ENCODE measurements around the gene NEK6. TPM values are rescaled to one million over a fixed set of nuclear protein-coding genes. Genes with fewer than 3 reads are reported as not detected.

NEK6 gene
- total and polyA plus RNA-seq, 10 of the 15 experiments (the other 5 are each of a cell fraction or from before 2014, with no cell fraction given) = 31.3 to 161 (median 89.2) TPM

GRCh38 chr9:124368692-124369091, 110.9 kb downstream of the NEK6 start:
- no peaks in the 10 kb centered on the region for H3K9me3 ChIP-seq (replicated peaks; ENCODE audit: control insufficient read depth, insufficient read depth, low read length)
- H4K20me1 ChIP-seq (ENCODE audit: control insufficient read depth, insufficient read depth) = no peaks in the 10 kb centered on the region; the same call in 1 of the 2 replicates
- RAD21 ChIA-PET (ENCODE audit: unreplicated experiment) = no interaction called here
- no peak overlapping the region for H2AFZ ChIP-seq (ENCODE audit: control insufficient read depth, low read depth, low read length)
- DNase-seq (ENCODE audit: low read depth, low spot score) = no peak
- no peaks in the 10 kb centered on the region for H3K27me3 ChIP-seq (replicated peaks in 1 of 2; ENCODE audit: control insufficient read depth in 2 of 2, insufficient read depth in 2 of 2, low read length in 1 of 2)
- BruUV-seq (replicated peaks) = no TSS peak
- no peak overlapping the region for H3K9ac ChIP-seq (ENCODE audit: control insufficient read depth, insufficient read depth, low read length)
- in situ Hi-C loops (cut with MboI) = no loop called here
- no peak overlapping the region for H3K4me2 ChIP-seq (ENCODE audit: control insufficient read depth, insufficient read depth)
- SMC1A ChIA-PET (ENCODE audit: uncharacterized antibody, unreplicated experiment) = interaction anchor here (1.6 kb wide), 1 partner anchor 18 kb away, joined by 3 read pairs; no protein-coding TSS in a partner anchor
- H3K4me3 ChIP-seq = no peak overlapping the region
- H3K27ac ChIP-seq (ENCODE audit: control insufficient read depth, insufficient read depth) = no peak overlapping the region
- no peaks in the 10 kb centered on the region; the same call in 1 of the 2 replicates for H3K4me1 ChIP-seq (ENCODE audit: control insufficient read depth, insufficient read depth, low read length)
- ATAC-seq = no peak
- WGBS (ENCODE audit: insufficient coverage, insufficient replicate concordance, low lambda C conversion rate, missing lambda C conversion rate) = 98% methylated on average over 3 of the region's 3 CpGs
- CTCF ChIA-PET = no interaction called here
- TF ChIP-seq FOXM1 (IDR thresholded peaks at IDR 0.05; ENCODE audit: low read depth, low read length) (no peak), ATF3 (IDR thresholded peaks at IDR 0.05; ENCODE audit: borderline replicate concordance, extremely low read depth, low read depth, low read length) (no peak), HDAC2 (IDR thresholded peaks at IDR 0.05) (no peak)
- H3K36me3 ChIP-seq (ENCODE audit: control insufficient read depth in 2 of 2, insufficient read depth in 2 of 2, low read length in 1 of 2) = no peaks in the 10 kb centered on the region; a peak in 1 of 4 replicates
- intact Hi-C loops (cut with micrococcal nuclease; ENCODE audit: unreplicated experiment) = no loop called here
- H3K79me2 ChIP-seq (ENCODE audit: control insufficient read depth, insufficient read depth, low read length) = peaks cover 2% of the 10 kb centered on the region
- POLR2A ChIA-PET = no interaction called here
- no peak for FAIRE-seq

GRCh38 chr9:124369231-124369797, 111.6 kb downstream of the NEK6 start:
- DNase-seq (ENCODE audit: low read depth, low spot score) (no peak), FAIRE-seq (no peak), ATAC-seq (no peak)
- ChIA-PET POLR2A (no interaction called here), RAD21 (ENCODE audit: unreplicated experiment) (no interaction called here), CTCF (no interaction called here), SMC1A (ENCODE audit: uncharacterized antibody, unreplicated experiment) (interaction anchor here (1.6 kb wide), 1 partner anchor 17 kb away, joined by 3 read pairs; no protein-coding TSS in a partner anchor)
- Histone ChIP-seq H3K27ac (ENCODE audit: control insufficient read depth, insufficient read depth) (no peak overlapping the region), H3K4me2 (ENCODE audit: control insufficient read depth, insufficient read depth) (no peak overlapping the region), H3K36me3 (ENCODE audit: control insufficient read depth in 2 of 2, insufficient read depth in 2 of 2, low read length in 1 of 2) (peaks cover 0 to 4% of the 10 kb centered on the region in 2 experiments; a peak in 1 of 4 replicates), H3K9ac (ENCODE audit: control insufficient read depth, insufficient read depth, low read length) (no peak overlapping the region), H2AFZ (ENCODE audit: control insufficient read depth, low read depth, low read length) (no peak overlapping the region), H3K27me3 (replicated peaks in 1 of 2; ENCODE audit: control insufficient read depth in 2 of 2, insufficient read depth in 2 of 2, low read length in 1 of 2) (no peaks in the 10 kb centered on the region), H4K20me1 (ENCODE audit: control insufficient read depth, insufficient read depth) (no peaks in the 10 kb centered on the region; the same call in 1 of the 2 replicates), H3K4me3 (no peak overlapping the region), H3K79me2 (ENCODE audit: control insufficient read depth, insufficient read depth, low read length) (peaks cover 4% of the 10 kb centered on the region), H3K4me1 (ENCODE audit: control insufficient read depth, insufficient read depth, low read length) (no peaks in the 10 kb centered on the region; the same call in 1 of the 2 replicates), H3K9me3 (replicated peaks; ENCODE audit: control insufficient read depth, insufficient read depth, low read length) (no peaks in the 10 kb centered on the region)
- in situ Hi-C loops (cut with MboI) (no loop called here), intact Hi-C loops (cut with micrococcal nuclease; ENCODE audit: unreplicated experiment) (no loop called here)
- 98% methylated on average over 9 of the region's 9 CpGs for WGBS (ENCODE audit: insufficient coverage, insufficient replicate concordance, low lambda C conversion rate, missing lambda C conversion rate)
- no TSS peak for BruUV-seq (replicated peaks)
- TF ChIP-seq ZNF24 (IDR thresholded peaks at IDR 0.05) (no peak), SRF (IDR thresholded peaks at IDR 0.05; ENCODE audit: low read depth in 2 of 2, low read length in 2 of 2) (no peak), FOXM1 (IDR thresholded peaks at IDR 0.05; ENCODE audit: low read depth, low read length) (no peak), LARP7 (IDR thresholded peaks at IDR 0.05) (no peak), SIX5 (IDR thresholded peaks at IDR 0.05; ENCODE audit: low read depth, low read length, severe bottlenecking) (no peak), SUZ12 (IDR thresholded peaks at IDR 0.05; ENCODE audit: unreplicated experiment) (no peak), NRF1 (conservative IDR thresholded peaks at IDR 0.05; ENCODE audit: low read depth, low read length) (no peak), ATF3 (IDR thresholded peaks at IDR 0.05; ENCODE audit: borderline replicate concordance, extremely low read depth, low read depth, low read length) (no peak), RUNX3 (IDR thresholded peaks at IDR 0.05; ENCODE audit: low read length) (no peak), NR2F1 (conservative IDR thresholded peaks at IDR 0.05) (no peak), EZH2 (IDR thresholded peaks at IDR 0.05; ENCODE audit: borderline replicate concordance, control insufficient read depth, low read depth, low read length) (no peak), SMC3 (IDR thresholded peaks at IDR 0.05; ENCODE audit: borderline replicate concordance, low read length) (no peak), BRCA1 (IDR thresholded peaks at IDR 0.05; ENCODE audit: low read depth, low read length) (no peak), ELK1 (IDR thresholded peaks at IDR 0.05; ENCODE audit: low read depth, low read length) (no peak), RAD51 (IDR thresholded peaks at IDR 0.05) (no peak), HDAC6 (IDR thresholded peaks at IDR 0.05; ENCODE audit: unreplicated experiment) (no peak)

All from GM12878 (cell line).